GM21825 (cell line): ENCODE data around the gene ZNF442.
A peak's percentile ranks its signal among the peaks of the same experiment; 100 is the strongest.
"Not testable (repeated sequence)": the region's sequence is repeated elsewhere in the genome, so short reads cannot be mapped to it uniquely, and the experiment has no call there.

Experiments used
- ATAC-seq: cut with Tn5 transposase; IDR thresholded peaks from one replicate; pipeline ENCODE4 v1.9.1; 2021; ENCODE audit warnings: mild to moderate bottlenecking, moderate library complexity; ENCODE audit not compliant: unreplicated experiment

ZNF442 gene

GRCh38 chr19:12365236-12366162, at the start of gene ZNF442:
Gene ZNF442 (minus strand): TSS chr19:12365683. CDS start chr19:12363631, 2,052 bp downstream.
- peak; percentile 86 for ATAC-seq

- ATAC-seq: no peak
Observed at GRCh38 chr19:12411893-12412292, 46.4 kb upstream of the ZNF442 start.

GRCh38 chr19:12400633-12401502, 35.4 kb upstream of the ZNF442 start, which contains the start of gene ZNF799:
Gene ZNF799 (minus strand): TSS chr19:12401271. CDS start chr19:12401070, 201 bp downstream.
- ATAC-seq: peak; percentile 87

- ATAC-seq: peak; percentile 35
Observed at GRCh38 chr19:12399901-12400632, 34.6 kb upstream of the ZNF442 start.

- not testable (repeated sequence) for ATAC-seq
Observed at GRCh38 chr19:12391148-12391547, 25.7 kb upstream of the ZNF442 start.

- ATAC-seq: not testable (repeated sequence)
Observed at GRCh38 chr19:12386365-12386764, 20.9 kb upstream of the ZNF442 start.

GRCh38 chr19:12380444-12380737, 14.9 kb upstream of the ZNF442 start:
- ATAC-seq: no peak

- no peak for ATAC-seq
Observed at GRCh38 chr19:12379732-12380443, 14.4 kb upstream of the ZNF442 start.

- ATAC-seq: no peak
Observed at GRCh38 chr19:12374026-12374425, 8.5 kb upstream of the ZNF442 start.

- ATAC-seq: peak; percentile 6
Observed at GRCh38 chr19:12364391-12365235, 870 bp downstream of the ZNF442 start.

- not testable (repeated sequence) for ATAC-seq
Observed at GRCh38 chr19:12362236-12362635, 3.2 kb downstream of the ZNF442 start.

GRCh38 chr19:12353375-12353774, 12.1 kb downstream of the ZNF442 start:
- ATAC-seq: no peak

- ATAC-seq: no peak
Observed at GRCh38 chr19:12350890-12351197, 14.6 kb downstream of the ZNF442 start.

- no peak for ATAC-seq
Observed at GRCh38 chr19:12350185-12350889, 15.1 kb downstream of the ZNF442 start.

GRCh38 chr19:12346896-12347295, 18.6 kb downstream of the ZNF442 start:
- ATAC-seq: no peak

GRCh38 chr19:12345197-12345596, 20.3 kb downstream of the ZNF442 start:
- no peak for ATAC-seq

GRCh38 chr19:12333162-12334159, 32.0 kb downstream of the ZNF442 start, which contains the start of gene ZNF563:
Gene ZNF563 (minus strand): TSS chr19:12333633. CDS start chr19:12333482, 151 bp downstream.
- peak; percentile 86 for ATAC-seq
